WI38 (cell line): ENCODE measurements around the gene SH3BGR.

ENCODE experiments used
- H3K4me3 ChIP-seq: 2 replicates; pipeline ENCODE4 v1.5.1; 2011; ENCODE audit warnings: low read depth, mild to moderate bottlenecking, control low read depth, low read length
- CTCF ChIP-seq: IDR thresholded peaks from 2 replicates; pipeline ENCODE4 v1.5.1; 2012; ENCODE audit warnings: low read depth, mild to moderate bottlenecking, control low read depth, low read length

SH3BGR gene

GRCh38 chr21:39525601-39526000 lies 73.8 kb downstream of the SH3BGR start:
- no peak for TF ChIP-seq CTCF
- H3K4me3 ChIP-seq = no peak overlapping the region

GRCh38 chr21:39527067-39527595 lies 75.4 kb downstream of the SH3BGR start:
- H3K4me3 ChIP-seq = no peak overlapping the region
- no peak for TF ChIP-seq CTCF

GRCh38 chr21:39527664-39528381 lies 76.1 kb downstream of the SH3BGR start:
- H3K4me3 ChIP-seq = no peak overlapping the region
- no peak for TF ChIP-seq CTCF

- H3K4me3 ChIP-seq = no peak overlapping the region
- no peak for TF ChIP-seq CTCF
Observed at GRCh38 chr21:39529026-39529425, 77.3 kb downstream of the SH3BGR start.

GRCh38 chr21:39531064-39531463 lies 79.3 kb downstream of the SH3BGR start:
- no peak overlapping the region for H3K4me3 ChIP-seq
- no peak for TF ChIP-seq CTCF

- no peak overlapping the region for H3K4me3 ChIP-seq
Observed at GRCh38 chr21:39531840-39532239, 80.1 kb downstream of the SH3BGR start.

More at GRCh38 chr21:39531840-39532239, 80.1 kb downstream of the SH3BGR start:
- no peak for TF ChIP-seq CTCF
